GM18858 (cell line): ENCODE measurements around the gene SYT13.

Source experiments
- ATAC-seq: cut with Tn5 transposase; IDR thresholded peaks from one replicate; pipeline ENCODE4 v1.9.1; 2021; ENCODE audit not compliant: unreplicated experiment

The SYT13 gene

DNA sequence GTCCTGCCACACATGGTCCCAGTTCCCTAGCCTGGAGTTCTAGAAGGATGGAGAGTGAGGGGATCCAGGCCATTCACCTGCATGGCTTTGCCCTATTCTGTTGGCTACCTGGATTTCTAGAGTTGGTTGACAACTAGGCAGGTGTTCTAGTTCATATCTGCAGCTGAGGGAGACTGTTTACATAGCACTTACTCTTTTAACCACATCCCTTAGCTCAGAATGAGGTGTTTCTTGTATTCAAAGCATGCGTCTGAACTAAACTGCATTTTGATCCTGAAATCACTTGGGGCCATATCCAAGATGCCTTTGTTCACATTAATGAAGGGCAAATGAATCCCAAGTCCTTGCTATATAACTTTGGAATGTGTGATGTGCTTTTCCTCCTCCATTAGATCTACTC, 60.9 kb downstream of the SYT13 start:
- no peak for ATAC-seq

- no peak for ATAC-seq
Observed at GRCh38 chr11:45224766-45225165, 61.4 kb downstream of the SYT13 start.

DNA sequence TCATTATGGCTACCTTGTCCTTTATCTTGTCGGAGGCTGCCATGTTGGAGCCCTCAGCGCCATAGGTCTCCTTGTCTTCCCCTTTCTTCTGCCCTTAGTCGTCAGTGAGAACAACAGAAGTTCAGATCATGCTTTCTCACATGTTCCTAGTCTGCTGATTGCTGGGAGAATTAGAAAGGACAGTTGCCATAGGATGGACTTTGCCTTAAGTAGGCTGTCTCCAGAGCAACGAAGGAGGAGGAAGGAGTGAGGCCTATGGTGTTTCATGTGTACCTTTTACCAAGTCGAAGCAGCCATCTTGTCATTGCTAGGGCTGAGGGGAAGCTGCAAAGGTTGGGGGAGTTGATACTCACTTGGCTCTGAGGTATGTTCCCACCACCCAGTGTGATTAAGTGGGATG, 62.6 kb downstream of the SYT13 start:
- no peak for ATAC-seq

DNA sequence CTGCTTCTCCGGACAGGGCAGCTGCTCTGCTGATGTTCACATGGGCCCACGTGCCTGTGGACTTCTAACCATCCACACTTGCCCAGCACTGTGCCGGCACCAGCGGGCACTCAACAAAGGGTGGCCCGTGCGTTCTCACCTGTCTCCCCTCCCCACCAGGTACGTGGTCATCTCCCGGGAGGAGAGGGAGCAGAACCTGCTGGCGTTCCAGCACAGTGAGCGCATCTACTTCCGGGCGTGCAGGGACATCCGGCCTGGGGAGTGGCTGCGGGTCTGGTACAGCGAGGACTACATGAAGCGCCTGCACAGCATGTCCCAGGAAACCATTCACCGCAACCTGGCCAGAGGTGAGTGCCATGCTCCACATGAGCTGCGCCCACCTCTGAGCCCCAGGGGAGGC, 66.7 kb downstream of the SYT13 start:
- ATAC-seq, result no peak

DNA sequence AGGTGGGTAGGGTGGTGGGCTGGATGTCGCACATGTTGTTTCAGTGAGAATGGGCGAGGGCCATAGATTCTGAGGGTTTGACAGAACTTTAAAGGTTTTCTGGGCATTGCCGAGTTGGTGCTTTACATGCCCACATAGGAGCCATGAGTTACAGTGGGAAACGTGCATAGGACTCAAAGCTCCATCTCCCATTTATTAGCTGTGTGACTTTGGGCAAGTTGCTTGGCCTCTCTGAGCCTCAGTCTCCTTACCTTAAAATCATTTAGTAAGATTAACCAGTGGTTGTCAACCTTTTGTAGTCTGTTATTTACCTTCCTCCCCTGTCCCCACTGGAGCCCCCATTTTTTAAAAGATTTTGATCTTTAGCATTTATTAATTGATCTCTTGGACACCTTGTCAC, 67.4 kb downstream of the SYT13 start:
- ATAC-seq, result no peak

- no peak for ATAC-seq
Observed at GRCh38 chr11:45217991-45218390, 68.2 kb downstream of the SYT13 start.

GRCh38 chr11:45216901-45217300, 69.2 kb downstream of the SYT13 start:
- no peak for ATAC-seq

GRCh38 chr11:45216031-45216430, 70.1 kb downstream of the SYT13 start:
- ATAC-seq, result no peak

DNA sequence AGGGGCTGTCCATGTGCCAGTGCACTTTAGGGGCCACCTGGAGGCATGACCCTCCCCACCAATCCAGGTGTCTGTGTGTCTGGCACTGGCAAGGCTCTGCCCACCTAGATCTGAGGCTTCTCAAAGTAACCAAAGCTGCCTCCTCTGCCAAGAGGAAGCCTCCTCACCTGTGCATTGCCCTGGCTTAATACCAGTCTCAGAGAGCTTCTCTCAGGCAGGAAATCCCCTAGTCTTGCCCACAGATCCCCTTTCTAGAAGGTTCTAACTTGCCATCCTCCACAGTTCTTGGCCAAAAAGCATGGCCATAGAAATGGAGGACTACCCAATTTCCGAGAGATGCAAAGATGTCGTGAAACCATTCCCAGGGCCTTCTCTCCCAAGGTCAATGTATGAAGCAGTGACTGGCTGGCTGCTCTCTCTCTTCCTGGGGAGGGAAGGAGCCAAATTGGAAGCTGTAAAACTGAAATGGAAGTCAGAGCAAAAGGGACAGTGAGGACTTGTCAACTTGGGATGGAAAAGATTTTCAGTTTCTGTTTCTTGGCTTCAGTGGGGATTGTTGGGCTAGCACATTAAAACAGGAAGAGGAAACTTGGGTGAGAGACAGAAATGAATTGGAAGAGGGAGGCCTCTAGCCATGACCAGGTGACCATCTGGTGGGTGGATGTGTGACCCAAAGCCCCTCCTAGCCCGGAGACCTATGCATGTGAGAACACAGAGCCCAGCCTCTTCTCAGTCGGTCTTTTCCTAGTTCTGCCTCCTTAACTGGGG, 70.9 kb downstream of the SYT13 start:
- ATAC-seq, result no peak

GRCh38 chr11:45213717-45214116, 72.4 kb downstream of the SYT13 start:
- no peak for ATAC-seq

- ATAC-seq, result no peak
Observed at GRCh38 chr11:45213316-45213665, 72.8 kb downstream of the SYT13 start.

GRCh38 chr11:45212566-45213315, 73.4 kb downstream of the SYT13 start:
- ATAC-seq, result no peak

DNA sequence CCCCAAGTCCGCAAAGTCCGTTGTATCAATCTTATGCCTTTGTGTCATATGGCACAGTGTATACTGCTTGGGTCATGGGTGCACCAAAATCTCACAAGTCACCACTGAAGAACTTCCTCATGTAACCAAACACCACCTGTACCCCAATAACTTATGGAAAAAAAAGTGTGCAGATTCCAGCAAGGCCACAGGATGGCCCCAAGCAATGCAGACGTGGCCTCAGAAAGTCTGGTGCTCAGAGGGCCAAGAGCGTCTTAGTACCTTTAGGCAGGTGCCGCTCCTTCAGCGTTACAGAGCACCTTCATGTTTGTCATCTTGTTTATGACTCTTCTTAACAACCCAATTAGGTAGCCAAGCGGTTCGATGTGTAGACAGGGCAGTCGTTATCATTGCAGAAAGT, 74.4 kb downstream of the SYT13 start:
- ATAC-seq, result no peak

DNA sequence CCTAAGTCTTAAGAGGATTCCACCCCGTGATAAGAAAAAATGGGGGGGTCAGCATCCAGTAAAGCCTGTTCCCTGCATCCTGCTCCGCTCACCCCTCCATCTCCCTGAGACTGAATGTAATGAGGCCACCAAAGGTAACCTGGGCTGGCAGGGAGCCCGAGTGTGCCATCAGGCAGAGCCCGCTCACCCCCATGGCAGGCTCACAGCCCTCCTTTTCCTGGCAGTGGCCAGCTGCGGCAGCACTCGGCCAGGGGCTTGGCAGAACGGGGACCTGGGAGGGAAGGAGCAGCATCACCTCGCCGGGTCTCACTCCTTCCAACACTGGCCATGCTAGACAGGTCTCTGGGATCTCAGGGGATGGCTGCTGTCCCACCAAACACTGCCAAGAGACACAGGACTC, 75.3 kb downstream of the SYT13 start:
- ATAC-seq, result no peak

GRCh38 chr11:45209891-45210699, 76.0 kb downstream of the SYT13 start:
- ATAC-seq, result no peak

DNA sequence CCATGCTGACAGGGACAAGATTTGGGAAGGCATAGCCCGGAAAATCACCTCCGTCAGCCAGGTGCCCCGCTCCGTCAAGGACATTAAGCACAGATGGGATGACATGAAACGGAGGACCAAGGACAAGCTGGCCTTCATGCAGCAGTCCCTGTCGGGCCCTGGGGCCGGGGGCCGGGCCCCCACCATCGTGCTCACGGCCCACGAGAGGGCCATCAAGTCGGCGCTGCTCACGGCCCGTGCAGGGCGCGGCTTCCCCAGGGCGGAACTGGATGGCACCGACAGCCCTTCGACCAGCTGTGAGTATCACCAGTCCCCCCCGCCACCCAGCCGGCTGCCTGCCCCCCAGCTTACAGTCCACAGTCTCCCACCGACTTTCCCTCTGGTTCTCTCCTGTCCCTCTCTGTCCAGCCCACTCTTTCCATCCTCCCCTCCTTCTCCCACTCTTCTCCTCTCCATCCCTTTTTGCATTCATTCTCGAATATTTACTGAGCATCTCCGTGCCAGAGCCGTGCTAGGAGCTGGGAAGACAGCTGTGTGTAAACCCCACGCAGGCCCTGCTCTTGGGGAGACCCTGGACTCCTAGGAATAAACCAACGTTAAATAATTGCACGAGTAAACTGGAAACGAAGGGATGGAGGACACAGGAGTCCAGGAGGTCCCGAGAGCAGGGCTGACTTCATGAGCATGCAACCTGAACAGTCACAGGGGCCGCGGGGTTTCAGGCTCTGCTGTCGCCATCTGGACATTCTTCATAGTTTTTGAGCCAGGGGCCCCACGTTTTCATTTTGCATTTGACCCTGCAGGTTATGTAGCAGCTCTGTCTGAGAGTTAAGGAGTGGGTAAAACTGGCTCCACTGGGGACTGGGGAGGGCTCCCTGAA, 76.9 kb downstream of the SYT13 start:
- ATAC-seq, result no peak

DNA sequence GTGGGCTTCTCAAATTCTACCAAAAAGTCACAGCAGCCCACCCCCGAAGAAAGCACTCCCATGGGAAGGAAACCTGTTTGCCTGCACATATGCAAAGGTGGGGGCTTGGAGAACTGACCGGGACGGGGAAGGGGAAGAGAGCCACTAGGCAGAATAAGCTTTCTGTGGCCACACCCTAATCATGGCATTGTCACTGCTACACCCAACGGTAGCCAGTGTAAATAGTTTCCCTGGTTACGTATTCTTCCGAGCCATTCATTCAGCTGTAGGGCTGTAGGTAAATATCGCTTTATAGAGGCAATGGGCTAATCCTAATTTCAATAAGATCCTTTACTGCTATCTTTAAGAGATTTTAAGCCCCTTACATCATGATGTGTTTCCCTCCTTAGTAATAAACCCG, 78.0 kb downstream of the SYT13 start:
- no peak for ATAC-seq

DNA sequence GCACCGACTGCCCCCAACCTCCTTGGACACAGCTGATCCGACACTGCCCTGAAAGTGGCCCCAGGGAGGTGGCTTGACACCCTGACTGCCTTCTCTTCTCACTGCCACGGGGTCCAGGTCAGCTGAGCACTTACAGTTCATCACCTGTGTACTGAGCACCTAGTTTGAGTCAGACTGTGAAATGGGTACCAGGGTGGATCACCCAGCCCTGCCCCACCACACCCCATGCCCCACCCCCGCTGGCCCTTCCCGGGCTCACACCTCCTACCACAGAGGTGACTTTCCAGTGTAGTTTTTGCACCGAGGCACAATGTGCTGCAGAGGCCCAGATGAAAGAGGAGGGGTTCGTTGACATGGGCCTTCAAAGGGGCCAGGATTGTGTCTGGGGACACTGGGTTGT, 80.2 kb downstream of the SYT13 start:
- ATAC-seq, result no peak

GRCh38 chr11:45204761-45205160, 81.4 kb downstream of the SYT13 start:
- ATAC-seq, result no peak

- no peak for ATAC-seq
Observed at GRCh38 chr11:45193695-45194094, 92.4 kb downstream of the SYT13 start.
